Pericardium fibroblast (primary cell): ENCODE results near the gene ADPGK. TPM values are rescaled to one million over a fixed set of nuclear protein-coding genes. Genes with fewer than 3 reads are reported as not detected.

ENCODE experiments used
- total RNA-seq: library from RNA; depleted of rRNA; stranded (reverse); fragments of >200 nt; gene quantifications from 2 replicates; pipeline ENCODE4 v1.2.3, GENCODE V29; 2015

Gene ADPGK
- 46.8 and 54.4 TPM in 2 replicates for total RNA-seq

GRCh38 chr15:72783640-72784455, at the start of gene ADPGK:
Gene ADPGK, minus strand, starts transcription at chr15:72783758. Its CDS starts 67 bp downstream, at chr15:72783691.

Other genes with a start within 250 kb of the ADPGK start
- gene GOLGA6B, start 129.1 kb downstream of the ADPGK start, total RNA-seq = not detected in 2 replicates
- not detected in 2 replicates for gene HIGD2B, start 97.6 kb downstream of the ADPGK start, total RNA-seq
- 11.6 and 29.6 TPM in 2 replicates for gene BBS4, start 97.6 kb downstream of the ADPGK start, total RNA-seq